ENCODE data around the gene EML1. TPM values are rescaled to one million over a fixed set of nuclear protein-coding genes. Genes with fewer than 3 reads are reported as not detected.

Gene EML1
- total RNA-seq, 1 experiment from 2014 or later: 16.1 TPM

DNA sequence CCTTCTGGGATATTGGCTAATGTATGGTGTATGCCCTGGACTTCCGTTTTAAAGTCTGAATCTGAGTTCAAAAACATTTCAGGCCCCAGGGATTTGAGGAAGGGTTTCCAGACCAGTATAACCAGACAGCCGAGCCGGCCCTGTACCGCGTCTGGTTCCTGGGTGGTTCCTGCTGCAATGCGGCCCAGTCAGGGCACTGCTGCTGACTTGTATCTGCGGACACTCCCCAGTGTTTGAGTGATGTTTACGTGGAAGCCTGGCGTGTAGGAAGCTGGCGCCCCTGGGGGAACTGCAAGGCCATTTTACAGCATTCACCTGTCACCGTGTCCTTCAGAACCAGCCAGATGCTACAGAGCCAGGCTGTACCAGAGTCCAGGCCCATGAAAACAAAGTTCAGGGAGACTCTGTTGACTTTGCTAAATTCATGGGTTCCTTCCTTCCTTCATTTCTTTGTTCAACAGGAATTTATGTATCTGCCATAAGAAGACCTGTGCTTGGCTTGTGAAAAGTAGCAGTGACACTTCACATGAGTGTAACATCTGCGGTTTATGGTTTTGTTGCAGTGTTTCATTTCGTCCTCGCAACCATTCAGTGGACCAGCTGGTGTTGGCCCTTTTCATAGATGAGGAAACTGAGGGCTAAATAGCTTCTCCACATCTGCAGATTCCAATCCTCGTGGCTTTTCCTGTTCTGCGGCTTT, 16.8 kb downstream of the EML1 start (continued):
- TF ChIP-seq, protein P1, sequence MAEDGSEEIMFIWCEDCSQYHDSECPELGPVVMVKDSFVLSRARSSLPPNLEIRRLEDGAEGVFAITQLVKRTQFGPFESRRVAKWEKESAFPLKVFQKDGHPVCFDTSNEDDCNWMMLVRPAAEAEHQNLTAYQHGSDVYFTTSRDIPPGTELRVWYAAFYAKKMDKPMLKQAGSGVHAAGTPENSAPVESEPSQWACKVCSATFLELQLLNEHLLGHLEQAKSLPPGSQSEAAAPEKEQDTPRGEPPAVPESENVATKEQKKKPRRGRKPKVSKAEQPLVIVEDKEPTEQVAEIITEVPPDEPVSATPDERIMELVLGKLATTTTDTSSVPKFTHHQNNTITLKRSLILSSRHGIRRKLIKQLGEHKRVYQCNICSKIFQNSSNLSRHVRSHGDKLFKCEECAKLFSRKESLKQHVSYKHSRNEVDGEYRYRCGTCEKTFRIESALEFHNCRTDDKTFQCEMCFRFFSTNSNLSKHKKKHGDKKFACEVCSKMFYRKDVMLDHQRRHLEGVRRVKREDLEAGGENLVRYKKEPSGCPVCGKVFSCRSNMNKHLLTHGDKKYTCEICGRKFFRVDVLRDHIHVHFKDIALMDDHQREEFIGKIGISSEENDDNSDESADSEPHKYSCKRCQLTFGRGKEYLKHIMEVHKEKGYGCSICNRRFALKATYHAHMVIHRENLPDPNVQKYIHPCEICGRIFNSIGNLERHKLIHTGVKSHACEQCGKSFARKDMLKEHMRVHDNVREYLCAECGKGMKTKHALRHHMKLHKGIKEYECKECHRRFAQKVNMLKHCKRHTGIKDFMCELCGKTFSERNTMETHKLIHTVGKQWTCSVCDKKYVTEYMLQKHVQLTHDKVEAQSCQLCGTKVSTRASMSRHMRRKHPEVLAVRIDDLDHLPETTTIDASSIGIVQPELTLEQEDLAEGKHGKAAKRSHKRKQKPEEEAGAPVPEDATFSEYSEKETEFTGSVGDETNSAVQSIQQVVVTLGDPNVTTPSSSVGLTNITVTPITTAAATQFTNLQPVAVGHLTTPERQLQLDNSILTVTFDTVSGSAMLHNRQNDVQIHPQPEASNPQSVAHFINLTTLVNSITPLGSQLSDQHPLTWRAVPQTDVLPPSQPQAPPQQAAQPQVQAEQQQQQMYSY (CRISPR knock-in tag; IDR thresholded peaks at IDR 0.05): no peak
- TF ChIP-seq, protein P2, sequence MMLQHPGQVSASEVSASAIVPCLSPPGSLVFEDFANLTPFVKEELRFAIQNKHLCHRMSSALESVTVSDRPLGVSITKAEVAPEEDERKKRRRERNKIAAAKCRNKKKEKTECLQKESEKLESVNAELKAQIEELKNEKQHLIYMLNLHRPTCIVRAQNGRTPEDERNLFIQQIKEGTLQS (CRISPR knock-in tag; conservative IDR thresholded peaks at IDR 0.05): no peak
- TF ChIP-seq OVOL2 (CRISPR knock-in tag; IDR thresholded peaks at IDR 0.05; ENCODE audit: borderline replicate concordance) (no peak), ZNF219 (CRISPR knock-in tag; IDR thresholded peaks at IDR 0.05; ENCODE audit: borderline replicate concordance) (no peak), TEAD4 (CRISPR knock-in tag; IDR thresholded peaks at IDR 0.05) (no peak), ZNF317 (CRISPR knock-in tag; IDR thresholded peaks at IDR 0.05; ENCODE audit: borderline replicate concordance, low read depth) (no peak), FOXP1 (CRISPR knock-in tag; IDR thresholded peaks at IDR 0.05; ENCODE audit: borderline replicate concordance) (no peak)
- TF ChIP-seq, protein P3, sequence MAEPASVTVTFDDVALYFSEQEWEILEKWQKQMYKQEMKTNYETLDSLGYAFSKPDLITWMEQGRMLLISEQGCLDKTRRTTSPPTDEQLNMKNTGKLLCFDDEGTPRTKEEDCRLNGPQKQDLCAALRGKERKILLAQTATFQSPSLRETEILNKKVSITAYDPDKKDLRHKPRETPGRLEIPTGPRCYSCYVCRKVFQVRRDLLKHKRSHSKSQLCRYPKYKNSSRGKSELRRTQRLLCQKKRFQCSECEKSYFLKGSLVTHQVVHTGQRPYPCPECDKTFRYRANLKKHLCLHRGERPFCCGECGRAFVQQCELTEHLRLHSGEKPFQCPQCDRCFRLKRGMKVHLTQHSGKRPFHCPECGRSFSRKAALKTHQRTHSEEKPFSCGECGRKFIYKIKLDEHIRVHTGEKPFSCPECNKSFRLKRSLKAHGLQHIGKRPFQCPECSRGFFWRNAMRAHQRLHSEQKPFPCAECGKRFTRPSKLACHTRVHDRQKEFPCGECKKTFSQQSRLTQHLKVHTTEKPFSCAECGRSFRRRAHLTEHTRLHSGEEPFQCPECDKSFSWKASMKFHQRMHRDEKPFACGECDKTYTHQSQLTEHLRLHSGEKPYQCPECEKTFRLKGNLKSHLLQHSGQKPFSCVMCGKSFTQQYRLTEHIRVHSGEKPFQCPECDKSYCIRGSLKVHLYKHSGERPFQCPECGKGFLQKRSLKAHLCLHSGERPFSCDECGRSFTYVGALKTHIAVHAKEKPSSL (CRISPR knock-in tag; conservative IDR thresholded peaks at IDR 0.05): no peak
- TF ChIP-seq, protein P4, sequence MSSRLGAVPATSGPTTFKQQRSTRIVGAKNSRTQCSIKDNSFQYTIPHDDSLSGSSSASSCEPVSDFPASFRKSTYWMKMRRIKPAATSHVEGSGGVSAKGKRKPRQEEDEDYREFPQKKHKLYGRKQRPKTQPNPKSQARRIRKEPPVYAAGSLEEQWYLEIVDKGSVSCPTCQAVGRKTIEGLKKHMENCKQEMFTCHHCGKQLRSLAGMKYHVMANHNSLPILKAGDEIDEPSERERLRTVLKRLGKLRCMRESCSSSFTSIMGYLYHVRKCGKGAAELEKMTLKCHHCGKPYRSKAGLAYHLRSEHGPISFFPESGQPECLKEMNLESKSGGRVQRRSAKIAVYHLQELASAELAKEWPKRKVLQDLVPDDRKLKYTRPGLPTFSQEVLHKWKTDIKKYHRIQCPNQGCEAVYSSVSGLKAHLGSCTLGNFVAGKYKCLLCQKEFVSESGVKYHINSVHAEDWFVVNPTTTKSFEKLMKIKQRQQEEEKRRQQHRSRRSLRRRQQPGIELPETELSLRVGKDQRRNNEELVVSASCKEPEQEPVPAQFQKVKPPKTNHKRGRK (CRISPR knock-in tag; IDR thresholded peaks at IDR 0.05; ENCODE audit: borderline replicate concordance): no peak
- TF ChIP-seq, protein P5, sequence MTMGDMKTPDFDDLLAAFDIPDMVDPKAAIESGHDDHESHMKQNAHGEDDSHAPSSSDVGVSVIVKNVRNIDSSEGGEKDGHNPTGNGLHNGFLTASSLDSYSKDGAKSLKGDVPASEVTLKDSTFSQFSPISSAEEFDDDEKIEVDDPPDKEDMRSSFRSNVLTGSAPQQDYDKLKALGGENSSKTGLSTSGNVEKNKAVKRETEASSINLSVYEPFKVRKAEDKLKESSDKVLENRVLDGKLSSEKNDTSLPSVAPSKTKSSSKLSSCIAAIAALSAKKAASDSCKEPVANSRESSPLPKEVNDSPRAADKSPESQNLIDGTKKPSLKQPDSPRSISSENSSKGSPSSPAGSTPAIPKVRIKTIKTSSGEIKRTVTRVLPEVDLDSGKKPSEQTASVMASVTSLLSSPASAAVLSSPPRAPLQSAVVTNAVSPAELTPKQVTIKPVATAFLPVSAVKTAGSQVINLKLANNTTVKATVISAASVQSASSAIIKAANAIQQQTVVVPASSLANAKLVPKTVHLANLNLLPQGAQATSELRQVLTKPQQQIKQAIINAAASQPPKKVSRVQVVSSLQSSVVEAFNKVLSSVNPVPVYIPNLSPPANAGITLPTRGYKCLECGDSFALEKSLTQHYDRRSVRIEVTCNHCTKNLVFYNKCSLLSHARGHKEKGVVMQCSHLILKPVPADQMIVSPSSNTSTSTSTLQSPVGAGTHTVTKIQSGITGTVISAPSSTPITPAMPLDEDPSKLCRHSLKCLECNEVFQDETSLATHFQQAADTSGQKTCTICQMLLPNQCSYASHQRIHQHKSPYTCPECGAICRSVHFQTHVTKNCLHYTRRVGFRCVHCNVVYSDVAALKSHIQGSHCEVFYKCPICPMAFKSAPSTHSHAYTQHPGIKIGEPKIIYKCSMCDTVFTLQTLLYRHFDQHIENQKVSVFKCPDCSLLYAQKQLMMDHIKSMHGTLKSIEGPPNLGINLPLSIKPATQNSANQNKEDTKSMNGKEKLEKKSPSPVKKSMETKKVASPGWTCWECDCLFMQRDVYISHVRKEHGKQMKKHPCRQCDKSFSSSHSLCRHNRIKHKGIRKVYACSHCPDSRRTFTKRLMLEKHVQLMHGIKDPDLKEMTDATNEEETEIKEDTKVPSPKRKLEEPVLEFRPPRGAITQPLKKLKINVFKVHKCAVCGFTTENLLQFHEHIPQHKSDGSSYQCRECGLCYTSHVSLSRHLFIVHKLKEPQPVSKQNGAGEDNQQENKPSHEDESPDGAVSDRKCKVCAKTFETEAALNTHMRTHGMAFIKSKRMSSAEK (CRISPR knock-in tag; IDR thresholded peaks at IDR 0.05; ENCODE audit: borderline replicate concordance): no peak

DNA sequence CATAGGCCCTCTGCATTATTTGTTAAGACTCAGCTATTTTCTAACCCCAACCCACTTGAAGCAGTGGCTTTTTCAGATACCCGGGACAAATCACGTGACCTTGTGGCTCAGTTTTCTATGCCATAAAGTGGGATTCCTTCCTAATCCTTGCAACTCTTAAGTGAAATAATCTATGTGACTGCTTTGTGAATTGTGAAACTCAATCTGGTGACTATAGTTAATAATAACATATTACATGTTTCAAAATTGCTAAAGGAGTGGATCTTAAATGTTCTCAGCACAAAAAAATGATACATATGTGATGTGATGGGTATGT, 17.3 kb downstream of the EML1 start:
- Mint-ChIP-seq H3K27me3 (ENCODE audit: low read depth) (no peaks in the 10 kb centered on the region), H3K36me3 (no peaks in the 10 kb centered on the region), H3K4me1 (no peaks in the 10 kb centered on the region), H3K4me3 (no peak overlapping the region), H3K9me3 (no peaks in the 10 kb centered on the region), H3K27ac (no peak overlapping the region)
- no peak for DNase-seq (ENCODE audit: low spot score)
- ChIA-PET POLR2A (no interaction called here), CTCF (interaction anchor here (0.7 kb wide), 1 partner anchor 80 kb away, joined by 4 read pairs; no protein-coding TSS in a partner anchor)
- no peak for TF ChIP-seq KAT7 (CRISPR knock-in tag; IDR thresholded peaks at IDR 0.05; ENCODE audit: borderline replicate concordance)
- TF ChIP-seq, protein P6, sequence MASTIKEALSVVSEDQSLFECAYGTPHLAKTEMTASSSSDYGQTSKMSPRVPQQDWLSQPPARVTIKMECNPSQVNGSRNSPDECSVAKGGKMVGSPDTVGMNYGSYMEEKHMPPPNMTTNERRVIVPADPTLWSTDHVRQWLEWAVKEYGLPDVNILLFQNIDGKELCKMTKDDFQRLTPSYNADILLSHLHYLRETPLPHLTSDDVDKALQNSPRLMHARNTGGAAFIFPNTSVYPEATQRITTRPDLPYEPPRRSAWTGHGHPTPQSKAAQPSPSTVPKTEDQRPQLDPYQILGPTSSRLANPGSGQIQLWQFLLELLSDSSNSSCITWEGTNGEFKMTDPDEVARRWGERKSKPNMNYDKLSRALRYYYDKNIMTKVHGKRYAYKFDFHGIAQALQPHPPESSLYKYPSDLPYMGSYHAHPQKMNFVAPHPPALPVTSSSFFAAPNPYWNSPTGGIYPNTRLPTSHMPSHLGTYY (CRISPR knock-in tag; IDR thresholded peaks at IDR 0.05): no peak
- no peak for TF ChIP-seq RELA (CRISPR knock-in tag; IDR thresholded peaks at IDR 0.05; ENCODE audit: borderline replicate concordance)
- TF ChIP-seq PRRX2 (CRISPR knock-in tag; IDR thresholded peaks at IDR 0.05): no peak
- TF ChIP-seq, protein P7, sequence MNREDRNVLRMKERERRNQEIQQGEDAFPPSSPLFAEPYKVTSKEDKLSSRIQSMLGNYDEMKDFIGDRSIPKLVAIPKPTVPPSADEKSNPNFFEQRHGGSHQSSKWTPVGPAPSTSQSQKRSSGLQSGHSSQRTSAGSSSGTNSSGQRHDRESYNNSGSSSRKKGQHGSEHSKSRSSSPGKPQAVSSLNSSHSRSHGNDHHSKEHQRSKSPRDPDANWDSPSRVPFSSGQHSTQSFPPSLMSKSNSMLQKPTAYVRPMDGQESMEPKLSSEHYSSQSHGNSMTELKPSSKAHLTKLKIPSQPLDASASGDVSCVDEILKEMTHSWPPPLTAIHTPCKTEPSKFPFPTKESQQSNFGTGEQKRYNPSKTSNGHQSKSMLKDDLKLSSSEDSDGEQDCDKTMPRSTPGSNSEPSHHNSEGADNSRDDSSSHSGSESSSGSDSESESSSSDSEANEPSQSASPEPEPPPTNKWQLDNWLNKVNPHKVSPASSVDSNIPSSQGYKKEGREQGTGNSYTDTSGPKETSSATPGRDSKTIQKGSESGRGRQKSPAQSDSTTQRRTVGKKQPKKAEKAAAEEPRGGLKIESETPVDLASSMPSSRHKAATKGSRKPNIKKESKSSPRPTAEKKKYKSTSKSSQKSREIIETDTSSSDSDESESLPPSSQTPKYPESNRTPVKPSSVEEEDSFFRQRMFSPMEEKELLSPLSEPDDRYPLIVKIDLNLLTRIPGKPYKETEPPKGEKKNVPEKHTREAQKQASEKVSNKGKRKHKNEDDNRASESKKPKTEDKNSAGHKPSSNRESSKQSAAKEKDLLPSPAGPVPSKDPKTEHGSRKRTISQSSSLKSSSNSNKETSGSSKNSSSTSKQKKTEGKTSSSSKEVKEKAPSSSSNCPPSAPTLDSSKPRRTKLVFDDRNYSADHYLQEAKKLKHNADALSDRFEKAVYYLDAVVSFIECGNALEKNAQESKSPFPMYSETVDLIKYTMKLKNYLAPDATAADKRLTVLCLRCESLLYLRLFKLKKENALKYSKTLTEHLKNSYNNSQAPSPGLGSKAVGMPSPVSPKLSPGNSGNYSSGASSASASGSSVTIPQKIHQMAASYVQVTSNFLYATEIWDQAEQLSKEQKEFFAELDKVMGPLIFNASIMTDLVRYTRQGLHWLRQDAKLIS (CRISPR knock-in tag; IDR thresholded peaks at IDR 0.05; ENCODE audit: borderline replicate concordance): no peak
- no peak for ATAC-seq

All from WTC11 (cell line).